H1 (cell line): ENCODE measurements around the gene LGALSL. TPM values are rescaled to one million over a fixed set of nuclear protein-coding genes. Genes with fewer than 3 reads are reported as not detected.

Experiments
- CTCF ChIA-PET: fragments of 300-600 bp; sonication (Branson Sonifier 250); formaldehyde crosslinking; loops from one replicate; lab custom pipeline; 2021; ENCODE audit not compliant: partially characterized antibody; lab: Charles Lee
- POLR2A ChIA-PET: fragments of 300-600 bp; sonication (Branson Sonifier 250); formaldehyde crosslinking; loops from one replicate; lab custom pipeline; 2021; ENCODE audit warnings: inconsistent platforms; ENCODE audit not compliant: partially characterized antibody; lab: Charles Lee
- DNase-seq, 2 experiments: peaks; one replicate each; pipeline versions ENCODE4 v3.0.0 to v3.0.0-alpha.2; 2010 to 2022; ENCODE audit warnings: low spot score in 2 of 2, low read depth in 1 of 2, mixed read lengths in 1 of 2
- FAIRE-seq: peaks from 2 replicates; lab custom pipeline; 2011; peaks lifted over from hg19 to GRCh38; lab: Jason Lieb, UNC
- H2AFZ ChIP-seq: 2 replicates; pipeline ENCODE4 v1.8.1; 2012; ENCODE audit warnings: low read length, inconsistent platforms
- H2AK5ac ChIP-seq: 2 replicates; pipeline ENCODE4 v1.6.1; 2013; ENCODE audit warnings: low read depth, low read length
- H2BK120ac ChIP-seq: replicated peaks from 2 replicates; pipeline ENCODE3; 2013; ENCODE audit warnings: low read depth, low read length, inconsistent platforms
- H2BK12ac ChIP-seq: 2 replicates; pipeline ENCODE4 v1.6.1; 2013; ENCODE audit warnings: low read depth, low read length
- H2BK15ac ChIP-seq: 2 replicates; pipeline ENCODE4 v1.6.1; 2013; ENCODE audit warnings: low read length
- H2BK20ac ChIP-seq: 2 replicates; pipeline ENCODE4 v1.6.1; 2013; ENCODE audit warnings: low read length
- H2BK5ac ChIP-seq: 2 replicates; pipeline ENCODE4 v1.6.1; 2013; ENCODE audit warnings: low read depth, low read length
- H3K14ac ChIP-seq: 2 replicates; pipeline ENCODE4 v1.6.1; 2013; ENCODE audit warnings: inconsistent platforms; ENCODE audit not compliant: insufficient read length
- H3K18ac ChIP-seq: 2 replicates; pipeline ENCODE4 v1.6.1; 2013; ENCODE audit warnings: low read length; ENCODE audit errors: extremely low read depth
- H3K23ac ChIP-seq: 2 replicates; pipeline ENCODE4 v1.6.1; 2013; ENCODE audit warnings: inconsistent platforms; ENCODE audit not compliant: insufficient read length
- H3K23me2 ChIP-seq: 2 replicates; pipeline ENCODE4 v1.6.1; 2013; ENCODE audit warnings: low read depth, low read length
- H3K27ac ChIP-seq: 2 replicates; pipeline ENCODE4 v1.6.1; 2011; ENCODE audit warnings: low read depth, low read length, inconsistent platforms
- H3K27me3 ChIP-seq, 4 experiments: replicated peaks in 1 of 4; 1 replicate in 1 of 4; 2 replicates in 3 of 4; pipeline versions ENCODE4 v1.6.1 to v1.8.1; 2011 to 2013; ENCODE audit warnings: low read length in 3 of 4, mild to moderate bottlenecking in 3 of 4, inconsistent platforms in 2 of 4, mixed read lengths in 2 of 4, moderate library complexity in 1 of 4; ENCODE audit not compliant: control insufficient read depth in 3 of 4, insufficient read depth in 3 of 4; ENCODE audit errors: extremely low read depth in 1 of 4
- H3K36me3 ChIP-seq, 4 experiments: 2 replicates each; pipeline versions ENCODE4 v1.6.1 to v1.8.1; 2011 to 2013; ENCODE audit warnings: mild to moderate bottlenecking in 4 of 4, low read length in 3 of 4, moderate library complexity in 2 of 4, control low read depth in 1 of 4, inconsistent platforms in 1 of 4; ENCODE audit not compliant: insufficient read depth in 4 of 4, control insufficient read depth in 2 of 4
- H3K4ac ChIP-seq: replicated peaks from 2 replicates; pipeline ENCODE3; 2013; ENCODE audit warnings: low read length, low read depth, mixed read lengths, inconsistent platforms; ENCODE audit not compliant: insufficient read length
- H3K4me1 ChIP-seq, 4 experiments: replicated peaks in 1 of 4; 1 replicate in 1 of 4; 2 replicates in 3 of 4; pipeline versions ENCODE4 v1.6.1 to v1.8.1; 2011 to 2013; ENCODE audit warnings: low read length in 3 of 4, inconsistent platforms in 2 of 4, mixed read lengths in 1 of 4; ENCODE audit not compliant: insufficient read depth in 4 of 4, control insufficient read depth in 3 of 4
- H3K4me2 ChIP-seq, 2 experiments: 2 replicates each; pipeline versions ENCODE4 v1.6.1 to v1.8.1; 2011 to 2013; ENCODE audit warnings: low read depth in 2 of 2, low read length in 2 of 2, control low read depth in 1 of 2, inconsistent platforms in 1 of 2, mild to moderate bottlenecking in 1 of 2; ENCODE audit not compliant: insufficient read depth in 1 of 2
- H3K4me3 ChIP-seq, 4 experiments: fragments of 200-600, 300-600 bp in 1 of 4; sonication (generic), shearing (Covaris generic), sonication (Bioruptor Twin) in 1 of 4; 2 replicates each; pipeline versions ENCODE4 v1.5.1 to v1.8.1; 2011 to 2016; ENCODE audit warnings: low read length in 4 of 4, low read depth in 3 of 4, control low read depth in 2 of 4, inconsistent platforms in 2 of 4, mild to moderate bottlenecking in 2 of 4, mixed read lengths in 1 of 4, moderate library complexity in 1 of 4; ENCODE audit not compliant: insufficient read depth in 2 of 4; ENCODE audit errors: extremely low read depth in 1 of 4
- H3K56ac ChIP-seq: replicated peaks from 2 replicates; pipeline ENCODE3; 2013; ENCODE audit warnings: low read depth, mild to moderate bottlenecking, mixed read lengths, low read length, inconsistent platforms; ENCODE audit not compliant: insufficient read length
- H3K79me1 ChIP-seq: 2 replicates; pipeline ENCODE4 v1.6.1; 2013; ENCODE audit warnings: low read depth, low read length, control low read depth
- H3K79me2 ChIP-seq, 2 experiments: 2 replicates each; pipeline versions ENCODE4 v1.6.1 to v1.8.1; 2012 to 2013; ENCODE audit warnings: low read length in 2 of 2, mild to moderate bottlenecking in 2 of 2, inconsistent platforms in 1 of 2; ENCODE audit not compliant: insufficient read depth in 2 of 2, control insufficient read depth in 1 of 2
- H3K9ac ChIP-seq, 4 experiments: replicated peaks in 1 of 4; 1 replicate in 1 of 4; 2 replicates in 3 of 4; pipeline versions ENCODE4 v1.6.1 to v1.8.1; 2011 to 2013; ENCODE audit warnings: low read depth in 3 of 4, low read length in 3 of 4, control low read depth in 2 of 4, mild to moderate bottlenecking in 2 of 4, moderate library complexity in 2 of 4, inconsistent platforms in 1 of 4; ENCODE audit errors: extremely low read depth in 1 of 4
- H3K9me3 ChIP-seq, 2 experiments: 2 replicates each; pipeline versions ENCODE4 v1.6.1 to v1.8.1; 2012 to 2013; ENCODE audit warnings: mild to moderate bottlenecking in 2 of 2, moderate library complexity in 2 of 2, control low read depth in 1 of 2, inconsistent platforms in 1 of 2, low read depth in 1 of 2, low read length in 1 of 2, mixed read lengths in 1 of 2; ENCODE audit not compliant: insufficient read depth in 2 of 2
- H4K20me1 ChIP-seq, 2 experiments: replicated peaks in 1 of 2; 2 replicates each; pipeline versions ENCODE3 to v1.8.1; 2011 to 2013; ENCODE audit warnings: inconsistent platforms in 2 of 2, low read length in 2 of 2, mild to moderate bottlenecking in 1 of 2; ENCODE audit not compliant: insufficient read depth in 2 of 2, control insufficient read depth in 1 of 2
- H4K5ac ChIP-seq: 2 replicates; pipeline ENCODE4 v1.6.1; 2013; ENCODE audit warnings: low read length, low read depth, mixed read lengths, inconsistent platforms; ENCODE audit not compliant: insufficient read length
- H4K8ac ChIP-seq: 2 replicates; pipeline ENCODE4 v1.8.0; 2013; ENCODE audit warnings: mild to moderate bottlenecking, moderate library complexity, low read length, inconsistent platforms; ENCODE audit not compliant: insufficient read depth; ENCODE audit errors: extremely low read depth
- H4K91ac ChIP-seq: replicated peaks from 2 replicates; pipeline ENCODE3; 2013; ENCODE audit warnings: low read length, mixed read lengths, inconsistent platforms; ENCODE audit not compliant: insufficient read length
- HDAC2 ChIP-seq, 2 experiments: fragments of 300-600 bp in 1 of 2; sonication (generic) in 1 of 2; IDR thresholded peaks; 2 replicates each; pipeline ENCODE4 v1.6.1; 2011 to 2012; ENCODE audit warnings: low read depth in 2 of 2, low read length in 2 of 2, mild to moderate bottlenecking in 2 of 2, moderate library complexity in 2 of 2, borderline replicate concordance in 1 of 2, inconsistent platforms in 1 of 2
- SAP30 ChIP-seq: fragments of 300-600 bp; sonication (generic); IDR thresholded peaks from 2 replicates; pipeline ENCODE4 v1.7.1; 2012; ENCODE audit warnings: low read length, moderate library complexity, mild to moderate bottlenecking, inconsistent platforms; ENCODE audit not compliant: insufficient read depth, insufficient replicate concordance
- SIX5 ChIP-seq: IDR thresholded peaks from 2 replicates; pipeline ENCODE4 v1.6.1; 2011; ENCODE audit warnings: mild to moderate bottlenecking, low read depth, low read length
- SP4 ChIP-seq: IDR thresholded peaks from 2 replicates; pipeline ENCODE4 v1.6.1; 2012; ENCODE audit warnings: low read length, inconsistent platforms
- WGBS, 2 experiments: shearing (Covaris generic) in 1 of 2; methylation state at CpG; one replicate each; pipeline versions ENCODE4 v1.1.6 to v1.1.7; 2013 to 2015; ENCODE audit warnings: low lambda C conversion rate in 2 of 2, mixed read lengths in 2 of 2, inconsistent platforms in 1 of 2, low coverage in 1 of 2, missing lambda C conversion rate in 1 of 2; ENCODE audit not compliant: insufficient replicate concordance in 2 of 2, insufficient coverage in 1 of 2, insufficient read length in 1 of 2; ENCODE audit errors: extremely low coverage in 1 of 2, missing lambda C conversion rate in 1 of 2; 5-methylcytosine and 5-hydroxymethylcytosine counted together
- polyA plus RNA-seq, 7 experiments: library from polyadenylated mRNA; depleted of rRNA in 3 of 7; stranded (reverse) in 5 of 7; unstranded in 2 of 7; fragments of >200 nt in 5 of 7; fragments of 200-250 nt in 2 of 7; gene quantifications; 1 replicate in 5 of 7; 2 replicates in 1 of 7; 4 replicates in 1 of 7; pipeline versions ENCODE4 v1.2.1 to v1.2.3, GENCODE V29; 2011 to 2013; ENCODE audit warnings: missing spikeins in 2 of 7, mixed read lengths in 2 of 7
- total RNA-seq: library from RNA; stranded (reverse); fragmentation: NEBNext Ultra II Directional; extraction: Animal tissue kit (Norgen Biotek cat#: 25700); gene quantifications from 2 replicates; pipeline ENCODE4 v1.2.1, GENCODE V29; 2021

The LGALSL gene
- total and polyA plus RNA-seq, 2 of the 8 experiments (the other 6 are each of a cell fraction or from before 2014, with no cell fraction given) = 13.6 to 32.3 TPM

DNA sequence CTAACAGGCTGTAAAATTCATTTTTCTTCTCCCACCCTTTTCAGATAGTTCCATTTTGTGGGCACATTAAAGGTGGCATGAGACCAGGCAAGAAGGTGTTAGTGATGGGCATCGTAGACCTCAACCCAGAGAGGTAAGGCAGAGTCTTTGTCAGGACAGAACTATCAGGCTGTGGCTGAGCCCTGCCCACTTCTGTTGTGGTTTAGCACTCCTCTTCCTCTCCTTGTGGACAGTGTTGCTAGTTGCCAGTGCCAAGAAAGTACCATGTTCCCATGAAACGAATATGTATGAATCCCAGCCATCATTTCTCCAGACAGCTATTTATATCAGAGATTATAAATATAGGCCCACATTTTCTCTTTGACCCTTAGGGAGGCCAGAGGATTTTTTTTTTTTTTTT, 1.6 kb downstream of the LGALSL start:
- peaks cover 0 to 8% (median 4%) of the 10 kb centered on the region in 4 experiments; a peak in 2 of 7 replicates for H3K4me1 ChIP-seq
- CTCF ChIA-PET = interaction anchor here (0.7 to 3.5 kb wide), 8 partner anchors 13 to 615 kb away, joined by 3 to 20 read pairs (median 6); no protein-coding TSS in a partner anchor
- no peak overlapping the region for H4K8ac ChIP-seq
- H3K14ac ChIP-seq = no peak overlapping the region
- no peak overlapping the region for H3K18ac ChIP-seq
- H2BK20ac ChIP-seq = no peak overlapping the region
- no peaks in the 10 kb centered on the region for H3K9me3 ChIP-seq
- no peaks in the 10 kb centered on the region for H3K79me2 ChIP-seq
- H3K27me3 ChIP-seq = no peaks in the 10 kb centered on the region
- 82% methylated on average over 2 of the region's 2 CpGs; no CpG with 5 or more reads in 1 of the 2 experiments for WGBS, 2 experiments
- H3K27ac ChIP-seq = no peak overlapping the region
- H2AK5ac ChIP-seq = no peak overlapping the region
- H3K23ac ChIP-seq = no peak overlapping the region
- H3K79me1 ChIP-seq = no peaks in the 10 kb centered on the region
- no peak overlapping the region for H3K4ac ChIP-seq
- H4K5ac ChIP-seq = no peak overlapping the region
- H2BK12ac ChIP-seq = no peak overlapping the region
- H3K56ac ChIP-seq = no peak overlapping the region
- no peak overlapping the region for H4K91ac ChIP-seq
- DNase-seq (no peak), FAIRE-seq (no peak)
- peak overlapping the region; percentile 74 to 85 for H3K4me2 ChIP-seq
- peak overlapping the region; percentile 68 to 89 (median 78); a peak in 5 of 8 replicates for H3K4me3 ChIP-seq
- POLR2A ChIA-PET = interaction anchor here (0.6 to 1.6 kb wide), 4 partner anchors 11 to 137 kb away, joined by 3 to 4 read pairs (median 3); no protein-coding TSS in a partner anchor
- no peak overlapping the region for H3K9ac ChIP-seq
- no peak for TF ChIP-seq HDAC2 (IDR thresholded peaks at IDR 0.05; ENCODE audit: borderline replicate concordance in 1 of 2, low read depth in 2 of 2, low read length in 2 of 2)
- no peak for TF ChIP-seq SAP30
- TF ChIP-seq SP4 = no peak
- no peak for TF ChIP-seq SIX5
- TF ChIP-seq, all 59 proteins: peak for 0
- Histone ChIP-seq H3K23me2 (peaks cover 3% of the 10 kb centered on the region; the same call in 1 of the 2 replicates), H2BK15ac (no peak overlapping the region), H2BK120ac (no peak overlapping the region), H3K36me3 (peaks cover 5 to 37% (median 18%) of the 10 kb centered on the region in 4 experiments; a peak in 6 of 8 replicates), H4K20me1 (no peaks in the 10 kb centered on the region), H2BK5ac (no peak overlapping the region), H2AFZ (no peak overlapping the region)
